Measurements from ENCODE around the gene ZNF648.

GRCh38 chr1:182101415-182102042 lies 40.0 kb upstream of the ZNF648 start:
- TF ChIP-seq, protein P1, sequence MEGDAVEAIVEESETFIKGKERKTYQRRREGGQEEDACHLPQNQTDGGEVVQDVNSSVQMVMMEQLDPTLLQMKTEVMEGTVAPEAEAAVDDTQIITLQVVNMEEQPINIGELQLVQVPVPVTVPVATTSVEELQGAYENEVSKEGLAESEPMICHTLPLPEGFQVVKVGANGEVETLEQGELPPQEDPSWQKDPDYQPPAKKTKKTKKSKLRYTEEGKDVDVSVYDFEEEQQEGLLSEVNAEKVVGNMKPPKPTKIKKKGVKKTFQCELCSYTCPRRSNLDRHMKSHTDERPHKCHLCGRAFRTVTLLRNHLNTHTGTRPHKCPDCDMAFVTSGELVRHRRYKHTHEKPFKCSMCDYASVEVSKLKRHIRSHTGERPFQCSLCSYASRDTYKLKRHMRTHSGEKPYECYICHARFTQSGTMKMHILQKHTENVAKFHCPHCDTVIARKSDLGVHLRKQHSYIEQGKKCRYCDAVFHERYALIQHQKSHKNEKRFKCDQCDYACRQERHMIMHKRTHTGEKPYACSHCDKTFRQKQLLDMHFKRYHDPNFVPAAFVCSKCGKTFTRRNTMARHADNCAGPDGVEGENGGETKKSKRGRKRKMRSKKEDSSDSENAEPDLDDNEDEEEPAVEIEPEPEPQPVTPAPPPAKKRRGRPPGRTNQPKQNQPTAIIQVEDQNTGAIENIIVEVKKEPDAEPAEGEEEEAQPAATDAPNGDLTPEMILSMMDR (IDR thresholded peaks at IDR 0.05) = no peak
- TF ChIP-seq POLR2A (IDR thresholded peaks at IDR 0.05) = no peak
